ENCODE measurements around the gene TARS1.

- TF ChIP-seq CTCF (conservative IDR thresholded peaks at IDR 0.05 in 1 of 2, IDR thresholded peaks at IDR 0.05 in 1 of 2; ENCODE audit: extremely low read depth in 1 of 2, insufficient read depth in 1 of 2, low read depth in 1 of 2, low read length in 2 of 2): no peak
- no peak for TF ChIP-seq EZH2 (IDR thresholded peaks at IDR 0.05; ENCODE audit: borderline replicate concordance, low read length)
These were observed 48.0 kb downstream of the TARS1 start for GRCh38 chr5:33488558-33489355.

All from mammary epithelial cell (primary cell).